ENCODE measurements around the gene NEU4. TPM values are rescaled to one million over a fixed set of nuclear protein-coding genes. Genes with fewer than 3 reads are reported as not detected.
"Not testable (repeated sequence)": the region's sequence is repeated elsewhere in the genome, so short reads cannot be mapped to it uniquely, and the experiment has no call there.

Gene NEU4
- total RNA-seq, 4 donors from 2014 or later, result 58.1 to 195 (median 93.9) TPM

- Histone ChIP-seq H3K4me3 (no peak overlapping the region), H3K27me3 (peaks cover 14% of the 10 kb centered on the region), H3K9me3 (no peaks in the 10 kb centered on the region), H3K4me1 (peaks cover 19 to 56% (median 49%) of the 10 kb centered on the region in 4 donors), H3K27ac (peak overlapping the region in 3 of 4 donors; percentile 82 to 87 (median 85)), H3K36me3 (no peaks in the 10 kb centered on the region)
- 81% methylated on average over 15 of the region's 21 CpGs; no CpG with 5 or more reads in 1 of the 2 donors for WGBS, 2 donors (ENCODE audit: low coverage in 1 of 2)
- DNase-seq, result peak; percentile 9
- intact Hi-C loops (cut with DNase I; ENCODE audit: low total_unique reads) (loop anchor here (1.0 kb wide), 1 partner anchor 13 kb away; no protein-coding TSS in a partner anchor), in situ Hi-C loops (cut with MboI; ENCODE audit: low pct_ligation_motif_present in 1 of 4, low pct_unique_long_range_greater_than_20kb in 1 of 4, low sequenced_read_pairs in 3 of 4) (no loop called here)
- TF ChIP-seq POLR2AphosphoS5 (IDR thresholded peaks at IDR 0.05) (no peak), EP300 (IDR thresholded peaks at IDR 0.05; ENCODE audit: low read depth) (no peak), POLR2A (IDR thresholded peaks at IDR 0.05) (no peak), CTCF (IDR thresholded peaks at IDR 0.05) (no peak)
Observed at GRCh38 chr2:241798631-241799521, 10.1 kb upstream of the NEU4 start.

GRCh38 chr2:241799522-241800197 lies 9.3 kb upstream of the NEU4 start:
- no peak overlapping the region for H3K4me3 ChIP-seq
- WGBS, 2 donors (ENCODE audit: low coverage in 1 of 2), result 88% methylated on average over 9 of the region's 10 CpGs; no CpG with 5 or more reads in 1 of the 2 donors
- H3K4me1 ChIP-seq, result peaks cover 20 to 56% (median 45%) of the 10 kb centered on the region in 4 donors
- H3K9me3 ChIP-seq, result no peaks in the 10 kb centered on the region
- DNase-seq, result peak; percentile 7
- in situ Hi-C loops (cut with MboI; ENCODE audit: low pct_ligation_motif_present in 1 of 4, low pct_unique_long_range_greater_than_20kb in 1 of 4, low sequenced_read_pairs in 3 of 4), result no loop called here
- no peak overlapping the region for H3K27ac ChIP-seq
- intact Hi-C loops (cut with DNase I; ENCODE audit: low total_unique reads), result loop anchor here (1.0 kb wide), 1 partner anchor 13 kb away; no protein-coding TSS in a partner anchor
- H3K36me3 ChIP-seq, result no peaks in the 10 kb centered on the region
- TF ChIP-seq EP300 (IDR thresholded peaks at IDR 0.05; ENCODE audit: low read depth) (no peak), POLR2AphosphoS5 (IDR thresholded peaks at IDR 0.05) (no peak), POLR2A (IDR thresholded peaks at IDR 0.05) (no peak), CTCF (IDR thresholded peaks at IDR 0.05) (no peak)
- H3K27me3 ChIP-seq, result peaks cover 22% of the 10 kb centered on the region

GRCh38 chr2:241800198-241800903 lies 8.6 kb upstream of the NEU4 start:
- H3K36me3 ChIP-seq; H3K27ac ChIP-seq; intact Hi-C loops (cut with DNase I; ENCODE audit: low total_unique reads); H3K4me3 ChIP-seq; in situ Hi-C loops (cut with MboI; ENCODE audit: low pct_ligation_motif_present in 1 of 4, low pct_unique_long_range_greater_than_20kb in 1 of 4, low sequenced_read_pairs in 3 of 4); H3K9me3 ChIP-seq: not testable (repeated sequence)
- Histone ChIP-seq H3K4me1 (peaks cover 22 to 55% (median 42%) of the 10 kb centered on the region in 4 donors), H3K27me3 (peaks cover 22% of the 10 kb centered on the region)
- WGBS, 2 donors (ENCODE audit: low coverage in 1 of 2), result 83% methylated on average over 35 of the region's 35 CpGs; no CpG with 5 or more reads in 1 of the 2 donors
- DNase-seq, result peak; percentile 8

- WGBS, 2 donors (ENCODE audit: low coverage in 1 of 2), result 80 to 82% methylated on average over 1 to 42 of the region's 44 CpGs
- peaks cover 22% of the 10 kb centered on the region for H3K27me3 ChIP-seq
- in situ Hi-C loops (cut with MboI; ENCODE audit: low pct_ligation_motif_present in 1 of 4, low pct_unique_long_range_greater_than_20kb in 1 of 4, low sequenced_read_pairs in 3 of 4), result no loop called here
- H3K36me3 ChIP-seq, result no peaks in the 10 kb centered on the region
- no peak overlapping the region for H3K4me3 ChIP-seq
- DNase-seq, result peak; percentile 13
- intact Hi-C loops (cut with DNase I; ENCODE audit: low total_unique reads), result no loop called here
- peak overlapping the region in 1 of 4 donors; percentile 48 for H3K27ac ChIP-seq
- H3K9me3 ChIP-seq, result no peaks in the 10 kb centered on the region
- H3K4me1 ChIP-seq, result peaks cover 17 to 41% (median 28%) of the 10 kb centered on the region in 4 donors
- TF ChIP-seq POLR2A (IDR thresholded peaks at IDR 0.05) (no peak), CTCF (IDR thresholded peaks at IDR 0.05) (no peak), EP300 (IDR thresholded peaks at IDR 0.05; ENCODE audit: low read depth) (no peak)
Observed at GRCh38 chr2:241801611-241802420, 7.2 kb upstream of the NEU4 start.

Data from transverse colon (tissue), 4 donors.